Endothelial cell of umbilical vein (primary cell): ENCODE results near the gene CACNG4. TPM values are rescaled to one million over a fixed set of nuclear protein-coding genes. Genes with fewer than 3 reads are reported as not detected.

ENCODE experiments used
- BruUV-seq: library from RNA; stranded (reverse); fragments of 400-500 nt; replicated peaks from 2 replicates; lab custom pipeline; 2021; lab: Mats Ljungman, UMichigan
- CTCF ChIA-PET: fragments of 300-600, 350-600 bp; sonication (Branson Sonifier 250); formaldehyde crosslinking; loops from one replicate; lab custom pipeline; 2021; ENCODE audit warnings: antibody characterized with exemption, inconsistent platforms; lab: Charles Lee
- POLR2A ChIA-PET: fragments of 300-600, 350-600 bp; sonication (Branson Sonifier 250); formaldehyde crosslinking; loops from one replicate; lab custom pipeline; 2021; ENCODE audit warnings: antibody characterized with exemption, inconsistent platforms; lab: Charles Lee
- DNase-seq: peaks from one replicate; pipeline ENCODE4 v3.0.0-alpha.2; 2011; ENCODE audit warnings: low read depth, low spot score
- FAIRE-seq: peaks from 2 replicates; lab custom pipeline; 2011; peaks lifted over from hg19 to GRCh38; lab: Jason Lieb, UNC
- H2AFZ ChIP-seq: 2 replicates; pipeline ENCODE4 v1.6.0; 2012; ENCODE audit warnings: low read depth, low read length, control low read depth, inconsistent platforms
- H3K27ac ChIP-seq: 2 replicates; pipeline ENCODE4 v1.5.1; 2011; ENCODE audit warnings: low read depth, mild to moderate bottlenecking, control low read depth, low read length, moderate library complexity; ENCODE audit not compliant: insufficient read depth
- H3K27me3 ChIP-seq, 2 experiments: 2 replicates each; pipeline versions ENCODE4 v1.6.0 to v1.6.1; 2011; ENCODE audit warnings: low read length in 2 of 2, mixed read lengths in 1 of 2; ENCODE audit not compliant: control insufficient read depth in 2 of 2, insufficient read depth in 2 of 2
- H3K36me3 ChIP-seq, 2 experiments: 2 replicates in 1 of 2; 3 replicates in 1 of 2; pipeline ENCODE4 v1.5.1; 2011; ENCODE audit warnings: low read length in 2 of 2, mild to moderate bottlenecking in 1 of 2, moderate library complexity in 1 of 2; ENCODE audit not compliant: control insufficient read depth in 2 of 2, insufficient read depth in 2 of 2; ENCODE audit errors: extremely low read depth in 1 of 2
- H3K4me1 ChIP-seq: 3 replicates; pipeline ENCODE4 v1.5.1; 2011; ENCODE audit warnings: mild to moderate bottlenecking, low read length; ENCODE audit not compliant: control insufficient read depth, insufficient read depth; ENCODE audit errors: extremely low read depth
- H3K4me2 ChIP-seq: 2 replicates; pipeline ENCODE4 v1.6.1; 2011; ENCODE audit warnings: low read length, control low read depth, mixed read lengths; ENCODE audit not compliant: insufficient read depth
- H3K4me3 ChIP-seq, 3 experiments: fragments of 200-600 bp in 1 of 3; sonication (generic), shearing (Covaris generic) in 1 of 3; replicated peaks in 1 of 3; 2 replicates each; pipeline ENCODE4 v1.5.1; 2011 to 2016; ENCODE audit warnings: control low read depth in 3 of 3, low read length in 3 of 3, mild to moderate bottlenecking in 2 of 3, inconsistent platforms in 1 of 3, low read depth in 1 of 3, moderate library complexity in 1 of 3; ENCODE audit not compliant: insufficient read depth in 1 of 3
- H3K79me2 ChIP-seq: 2 replicates; pipeline ENCODE4 v1.6.0; 2012; ENCODE audit warnings: low read length, inconsistent platforms; ENCODE audit not compliant: control insufficient read depth, insufficient read depth
- H3K9ac ChIP-seq: replicated peaks from 2 replicates; pipeline ENCODE3; 2011; ENCODE audit warnings: low read length, control low read depth; ENCODE audit not compliant: insufficient read depth; ENCODE audit errors: extremely low read depth
- H3K9me1 ChIP-seq: replicated peaks from 3 replicates; pipeline ENCODE4 v1.6.0; 2011; ENCODE audit warnings: mild to moderate bottlenecking, low read length; ENCODE audit not compliant: control insufficient read depth, insufficient read depth; ENCODE audit errors: extremely low read depth
- H3K9me3 ChIP-seq: replicated peaks from 2 replicates; pipeline ENCODE4 v1.5.1; 2012; ENCODE audit warnings: low read length, inconsistent platforms; ENCODE audit not compliant: control insufficient read depth, insufficient read depth
- H4K20me1 ChIP-seq: replicated peaks from 2 replicates; pipeline ENCODE3; 2011; ENCODE audit warnings: mild to moderate bottlenecking, low read length; ENCODE audit not compliant: control insufficient read depth, insufficient read depth; ENCODE audit errors: extremely low read depth
- CTCF ChIP-seq, 2 donors: IDR thresholded peaks; 1 replicate in 1 of 2; 2 replicates in 1 of 2; pipeline ENCODE4 v1.5.1; 2011; ENCODE audit warnings: low read length in 2 of 2, mild to moderate bottlenecking in 2 of 2, moderate library complexity in 2 of 2, control low read depth in 1 of 2, inconsistent platforms in 1 of 2, low read depth in 1 of 2; ENCODE audit not compliant: insufficient read depth in 1 of 2; ENCODE audit errors: extremely low read depth in 1 of 2
- EZH2 ChIP-seq: IDR thresholded peaks from 2 replicates; pipeline ENCODE4 v1.6.1; 2012; ENCODE audit warnings: borderline replicate concordance, low read depth, mild to moderate bottlenecking, moderate library complexity, low read length, inconsistent platforms; ENCODE audit not compliant: severe bottlenecking
- FOS ChIP-seq: IDR thresholded peaks from 2 replicates; pipeline ENCODE4 v1.6.1; 2011; ENCODE audit warnings: mild to moderate bottlenecking, low read length, moderate library complexity, borderline replicate concordance; ENCODE audit not compliant: insufficient read depth
- GATA2 ChIP-seq: IDR thresholded peaks from 2 replicates; pipeline ENCODE4 v1.7.0; 2011; ENCODE audit warnings: low read depth, mild to moderate bottlenecking, moderate library complexity, mixed read lengths, low read length; ENCODE audit not compliant: insufficient read length, insufficient read depth
- JUN ChIP-seq: IDR thresholded peaks from 2 replicates; pipeline ENCODE4 v1.6.1; 2011; ENCODE audit warnings: borderline replicate concordance, low read depth; ENCODE audit not compliant: insufficient read length, insufficient read depth
- MAX ChIP-seq: IDR thresholded peaks from 2 replicates; pipeline ENCODE4 v1.6.1; 2011; ENCODE audit not compliant: insufficient read depth, insufficient read length
- MYC ChIP-seq: IDR thresholded peaks from one replicate; pipeline ENCODE4 v1.6.1; 2011; ENCODE audit warnings: mild to moderate bottlenecking, low read depth, low read length
- POLR2A ChIP-seq: IDR thresholded peaks from 2 replicates; pipeline ENCODE4 v1.6.1; 2012; ENCODE audit warnings: low read depth, mild to moderate bottlenecking, control low read depth, low read length
- POLR2AphosphoS5 ChIP-seq: IDR thresholded peaks from 2 replicates; pipeline ENCODE4 v1.6.1; 2012; ENCODE audit warnings: low read depth, mild to moderate bottlenecking, control low read depth, low read length, moderate library complexity; ENCODE audit not compliant: insufficient read depth
- dilution Hi-C: fragments of 300-500 bp; cut with MboI; formaldehyde crosslinking; loops from one replicate; pipeline ENCODE4 v1.15.0; 2019; ENCODE audit warnings: low sequenced_read_pairs; ENCODE audit not compliant: extremely low pct_ligation_motif_present
- intact Hi-C: fragments of 100-400 bp; cut with micrococcal nuclease; formaldehyde crosslinking; loops from one replicate; pipeline ENCODE4 v1.10.0; 2022
- polyA plus RNA-seq, 4 experiments: library from polyadenylated mRNA; depleted of rRNA in 3 of 4; stranded (reverse) in 3 of 4; unstranded in 1 of 4; fragments of >200 nt; gene quantifications; 2 replicates each; pipeline versions ENCODE4 v1.2.1 to v1.2.3, GENCODE V29; 2011 to 2012; ENCODE audit warnings: missing spikeins in 1 of 4
- total RNA-seq: library from RNA; stranded (reverse); gene quantifications from 2 replicates; pipeline ENCODE4 v1.2.3, GENCODE V29; 2021

Gene CACNG4
- total and polyA plus RNA-seq, 2 donors (not counting 3 experiments of a cell fraction or from before 2014, with no cell fraction given), result not detected

DNA sequence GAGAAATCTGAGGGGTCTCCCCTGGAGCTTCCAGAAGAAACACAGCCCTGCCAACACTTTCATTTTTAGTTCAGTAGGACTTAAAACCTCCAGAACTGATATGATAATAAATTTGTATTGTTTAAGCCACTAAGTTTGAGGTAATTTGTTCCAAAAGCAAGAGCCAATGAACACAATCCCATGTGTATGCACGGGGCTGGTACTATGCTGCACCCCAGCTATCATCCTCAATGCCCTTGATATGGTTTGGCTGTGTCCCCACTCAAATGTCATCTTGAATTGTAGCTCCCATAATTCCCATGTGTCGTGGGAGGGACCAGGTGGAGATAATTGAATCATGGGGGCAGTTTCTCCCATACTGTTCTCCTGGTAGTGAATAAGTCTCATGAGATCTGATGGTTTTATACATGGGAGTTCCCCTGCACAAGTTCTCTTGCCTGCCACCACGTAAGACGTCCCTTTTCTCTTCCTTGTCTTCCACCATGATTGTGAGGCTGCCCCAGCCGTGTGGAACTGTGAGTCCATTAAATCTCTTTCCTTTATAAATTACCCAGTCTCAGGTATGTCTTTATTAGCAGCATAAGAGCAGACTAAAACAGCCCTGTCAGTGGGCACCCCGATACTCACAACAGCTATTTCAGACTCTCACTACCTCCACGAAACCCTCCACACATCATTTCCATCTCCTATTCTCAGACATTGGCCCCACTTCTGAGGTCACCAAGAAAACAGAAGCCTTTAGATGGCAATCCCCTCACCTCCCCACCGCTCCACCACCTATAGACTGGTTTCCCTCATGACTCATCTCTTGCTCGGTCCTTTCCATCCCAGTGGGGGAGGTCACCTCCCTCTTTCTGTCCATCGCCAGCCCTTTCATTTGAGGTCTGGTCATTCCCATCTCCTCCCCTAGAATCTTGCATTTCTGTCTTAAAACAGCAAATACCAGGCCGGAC, 70.9 kb downstream of the CACNG4 start:
- Histone ChIP-seq H3K9me1 (no peaks in the 10 kb centered on the region), H3K79me2 (no peaks in the 10 kb centered on the region), H4K20me1 (no peaks in the 10 kb centered on the region), H3K4me2 (no peak overlapping the region), H3K9me3 (no peaks in the 10 kb centered on the region), H3K27ac (no peak overlapping the region), H3K27me3 (no peaks in the 10 kb centered on the region), H3K4me1 (no peaks in the 10 kb centered on the region), H3K9ac (no peak overlapping the region), H3K36me3 (no peaks in the 10 kb centered on the region), H2AFZ (no peak overlapping the region), H3K4me3 (no peak overlapping the region)
- POLR2A ChIA-PET, result no interaction called here
- DNase-seq (no peak), FAIRE-seq (no peak)
- dilution Hi-C loops, result no loop called here
- BruUV-seq, result no TSS peak
- intact Hi-C loops, result no loop called here
- no peak for TF ChIP-seq POLR2AphosphoS5
- no peak for TF ChIP-seq POLR2A
- TF ChIP-seq EZH2, result no peak
- TF ChIP-seq GATA2, result no peak
- TF ChIP-seq MAX, result no peak
- CTCF ChIA-PET, result no interaction called here

DNA sequence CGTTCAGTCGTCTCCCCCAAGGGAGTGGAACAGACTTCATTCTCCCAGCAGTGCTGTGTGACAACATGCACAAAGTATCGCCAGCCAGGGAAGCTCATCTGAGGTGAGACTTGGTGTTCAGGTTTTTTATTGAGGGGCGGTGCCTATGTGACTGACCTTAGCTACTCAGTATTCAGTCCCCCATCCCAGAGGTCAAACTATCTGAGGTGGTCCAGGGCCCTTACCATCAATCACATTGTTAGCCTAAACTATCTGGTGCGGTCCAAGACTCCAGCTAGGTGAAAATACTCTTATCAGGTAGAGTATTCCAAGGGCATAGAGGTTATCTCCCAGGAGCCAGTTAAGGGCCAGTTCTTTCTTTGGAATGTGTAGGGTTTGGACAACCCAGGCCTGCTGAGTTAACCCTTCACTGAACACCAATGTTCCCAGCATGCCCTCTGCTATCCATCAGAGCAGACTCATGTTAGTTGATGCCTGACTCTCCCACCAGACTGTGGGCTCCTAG, 74.4 kb downstream of the CACNG4 start:
- CTCF ChIA-PET, result no interaction called here
- POLR2A ChIA-PET, result no interaction called here
- Histone ChIP-seq H3K4me3 (no peak overlapping the region), H3K4me1 (no peaks in the 10 kb centered on the region), H2AFZ (no peak overlapping the region), H3K79me2 (no peaks in the 10 kb centered on the region), H4K20me1 (no peaks in the 10 kb centered on the region), H3K27me3 (no peaks in the 10 kb centered on the region), H3K9ac (no peak overlapping the region), H3K27ac (no peak overlapping the region), H3K9me3 (no peaks in the 10 kb centered on the region), H3K9me1 (no peaks in the 10 kb centered on the region), H3K36me3 (no peaks in the 10 kb centered on the region), H3K4me2 (no peak overlapping the region)
- FAIRE-seq, result no peak
- DNase-seq, result no peak
- BruUV-seq, result no TSS peak
- intact Hi-C loops, result no loop called here
- dilution Hi-C loops, result no loop called here
- no peak for TF ChIP-seq POLR2AphosphoS5
- TF ChIP-seq CTCF (IDR thresholded peaks at IDR 0.05; ENCODE audit: extremely low read depth in 1 of 2, insufficient read depth in 1 of 2, low read depth in 1 of 2, low read length in 2 of 2), result no peak
- TF ChIP-seq GATA2, result no peak
- TF ChIP-seq FOS, result no peak
- TF ChIP-seq MYC, result no peak
- TF ChIP-seq EZH2, result no peak
- no peak for TF ChIP-seq MAX
- TF ChIP-seq JUN, result no peak
- TF ChIP-seq POLR2A, result no peak
